Parathyroid adenoma (tissue), 2 donors: ENCODE data around the gene RXFP1.

Source experiments
- H2AFZ ChIP-seq: fragments of 300-600 bp; sonication (generic); one replicate; pipeline ENCODE4 v1.7.0; 2017; ENCODE audit warnings: antibody characterized with exemption, mild to moderate bottlenecking
- H3K27ac ChIP-seq: fragments of 300-600 bp; sonication (generic); one replicate; pipeline ENCODE4 v1.7.0; 2017
- H3K27me3 ChIP-seq: fragments of 300-600 bp; sonication (generic); one replicate; pipeline ENCODE4 v1.7.0; 2017; ENCODE audit warnings: low read length; ENCODE audit not compliant: control insufficient read depth, insufficient read depth
- H3K36me3 ChIP-seq: fragments of 300-600 bp; sonication (generic); one replicate; pipeline ENCODE4 v1.7.0; 2017; ENCODE audit warnings: low read length; ENCODE audit not compliant: control insufficient read depth, insufficient read depth
- H3K4me1 ChIP-seq: fragments of 300-600 bp; sonication (generic); one replicate; pipeline ENCODE4 v1.7.0; 2017; ENCODE audit warnings: control low read depth
- H3K4me2 ChIP-seq: fragments of 300-600 bp; sonication (generic); one replicate; pipeline ENCODE4 v1.7.0; 2017; ENCODE audit warnings: low read length
- H3K4me3 ChIP-seq: fragments of 300-600 bp; sonication (generic); one replicate; pipeline ENCODE4 v1.7.0; 2017; ENCODE audit warnings: low read depth, low read length
- H3K79me2 ChIP-seq: fragments of 300-600 bp; sonication (generic); one replicate; pipeline ENCODE4 v1.7.0; 2017; ENCODE audit warnings: control low read depth
- H3K9ac ChIP-seq: fragments of 300-600 bp; sonication (generic); one replicate; pipeline ENCODE4 v1.7.0; 2017; ENCODE audit warnings: mild to moderate bottlenecking
- H3K9me3 ChIP-seq: fragments of 300-600 bp; sonication (generic); one replicate; pipeline ENCODE4 v1.7.0; 2017; ENCODE audit warnings: low read length; ENCODE audit not compliant: control insufficient read depth
- CTCF ChIP-seq: fragments of 300-600 bp; sonication (generic); IDR thresholded peaks from one replicate; pipeline ENCODE4 v1.7.0; 2017; ENCODE audit warnings: antibody characterized with exemption, mild to moderate bottlenecking
- donor health status: primary hyperparathyroidism.

Gene RXFP1

GRCh38 chr4:158532556-158533231, 11.0 kb downstream of the RXFP1 start:
- Histone ChIP-seq H3K9me3 (no peaks in the 10 kb centered on the region), H3K36me3 (no peaks in the 10 kb centered on the region), H3K4me3 (no peak overlapping the region), H3K27ac (no peak overlapping the region), H3K27me3 (no peaks in the 10 kb centered on the region), H3K4me2 (no peak overlapping the region), H2AFZ (no peak overlapping the region), H3K4me1 (no peaks in the 10 kb centered on the region), H3K9ac (no peak overlapping the region), H3K79me2 (no peaks in the 10 kb centered on the region)
- TF ChIP-seq CTCF, result no peak

- Histone ChIP-seq H3K79me2 (no peaks in the 10 kb centered on the region), H3K4me2 (no peak overlapping the region), H3K27ac (no peak overlapping the region), H3K9ac (no peak overlapping the region), H2AFZ (no peak overlapping the region), H3K4me3 (no peak overlapping the region), H3K9me3 (no peaks in the 10 kb centered on the region), H3K4me1 (no peaks in the 10 kb centered on the region), H3K36me3 (no peaks in the 10 kb centered on the region), H3K27me3 (no peaks in the 10 kb centered on the region)
- TF ChIP-seq CTCF, result no peak
Observed at GRCh38 chr4:158534727-158535126, 13.0 kb downstream of the RXFP1 start.

- TF ChIP-seq CTCF, result no peak
- Histone ChIP-seq H3K79me2 (no peaks in the 10 kb centered on the region), H3K36me3 (no peaks in the 10 kb centered on the region), H3K4me2 (no peak overlapping the region), H3K4me1 (no peaks in the 10 kb centered on the region), H3K9ac (no peak overlapping the region), H2AFZ (no peak overlapping the region), H3K4me3 (no peak overlapping the region), H3K27me3 (no peaks in the 10 kb centered on the region), H3K27ac (no peak overlapping the region), H3K9me3 (no peaks in the 10 kb centered on the region)
Observed at GRCh38 chr4:158535130-158535614, 13.5 kb downstream of the RXFP1 start.

- Histone ChIP-seq H3K9me3 (no peaks in the 10 kb centered on the region), H3K79me2 (no peaks in the 10 kb centered on the region), H2AFZ (no peak overlapping the region), H3K36me3 (no peaks in the 10 kb centered on the region), H3K27me3 (no peaks in the 10 kb centered on the region), H3K27ac (no peak overlapping the region), H3K9ac (no peak overlapping the region), H3K4me1 (no peaks in the 10 kb centered on the region), H3K4me3 (no peak overlapping the region), H3K4me2 (no peak overlapping the region)
- TF ChIP-seq CTCF, result no peak
Observed at GRCh38 chr4:158536833-158537232, 15.2 kb downstream of the RXFP1 start.

GRCh38 chr4:158538176-158538575, 16.5 kb downstream of the RXFP1 start:
- TF ChIP-seq CTCF, result no peak
- Histone ChIP-seq H3K9me3 (no peaks in the 10 kb centered on the region), H3K4me1 (no peaks in the 10 kb centered on the region), H3K27me3 (no peaks in the 10 kb centered on the region), H2AFZ (no peak overlapping the region), H3K27ac (no peak overlapping the region), H3K9ac (no peak overlapping the region), H3K4me2 (no peak overlapping the region), H3K4me3 (no peak overlapping the region), H3K36me3 (no peaks in the 10 kb centered on the region), H3K79me2 (no peaks in the 10 kb centered on the region)
